MM.1S (cell line): ENCODE measurements around the gene HOMER2.

Experiments used
- DNase-seq: peaks from one replicate; pipeline ENCODE4 v3.0.0-alpha.2; 2015
- H2AFZ ChIP-seq: fragments of 300-600 bp; sonication (generic); 2 replicates; pipeline ENCODE4 v1.6.0; 2016; ENCODE audit warnings: antibody characterized with exemption, low read length
- H3F3A ChIP-seq: fragments of 300-600 bp; sonication (generic); 2 replicates; pipeline ENCODE4 v1.6.1; 2016; ENCODE audit warnings: mild to moderate bottlenecking, antibody characterized with exemption, low read length, moderate library complexity, mixed read lengths; ENCODE audit not compliant: insufficient read depth
- H3K27ac ChIP-seq: fragments of 300-600 bp; sonication (generic); 2 replicates; pipeline ENCODE4 v1.5.1; 2016; ENCODE audit warnings: mild to moderate bottlenecking, low read length
- H3K27me3 ChIP-seq: fragments of 300-600 bp; sonication (generic); replicated peaks from 2 replicates; pipeline ENCODE4 v1.6.0; 2016; ENCODE audit warnings: low read length; ENCODE audit not compliant: insufficient read depth
- H3K36me3 ChIP-seq: fragments of 300-600 bp; sonication (generic); replicated peaks from 2 replicates; pipeline ENCODE4 v1.6.1; 2016; ENCODE audit warnings: mild to moderate bottlenecking, low read length, mixed read lengths; ENCODE audit not compliant: insufficient read depth
- H3K4me1 ChIP-seq: fragments of 300-600 bp; sonication (generic); 2 replicates; pipeline ENCODE4 v1.6.1; 2016; ENCODE audit warnings: low read length, mixed read lengths
- H3K4me2 ChIP-seq: fragments of 300-600 bp; sonication (generic); 2 replicates; pipeline ENCODE4 v1.6.0; 2016; ENCODE audit warnings: low read depth, low read length
- H3K4me3 ChIP-seq: fragments of 300-600 bp; sonication (generic); 2 replicates; pipeline ENCODE4 v1.5.1; 2016; ENCODE audit warnings: low read length, mixed read lengths
- H3K79me2 ChIP-seq: fragments of 300-600 bp; sonication (generic); 2 replicates; pipeline ENCODE4 v1.6.1; 2016; ENCODE audit warnings: mixed run types, low read length, mixed read lengths
- H3K9ac ChIP-seq: fragments of 300-600 bp; sonication (generic); 2 replicates; pipeline ENCODE4 v1.6.1; 2016; ENCODE audit warnings: low read length, mixed read lengths
- H3K9me2 ChIP-seq: fragments of 300-600 bp; sonication (generic); replicated peaks from 2 replicates; pipeline ENCODE4 v1.6.1; 2016; ENCODE audit warnings: mild to moderate bottlenecking, low read length, mixed read lengths; ENCODE audit not compliant: insufficient read depth
- H3K9me3 ChIP-seq: fragments of 300-600 bp; sonication (generic); replicated peaks from 2 replicates; pipeline ENCODE4 v1.6.1; 2016; ENCODE audit warnings: mild to moderate bottlenecking, low read length, mixed read lengths; ENCODE audit not compliant: insufficient read depth
- H4K20me1 ChIP-seq: fragments of 300-600 bp; sonication (generic); 2 replicates; pipeline ENCODE4 v1.6.1; 2016; ENCODE audit warnings: mild to moderate bottlenecking, low read length, moderate library complexity, mixed read lengths; ENCODE audit not compliant: insufficient read depth
- CTCF ChIP-seq: fragments of 300-600 bp; sonication (generic); IDR thresholded peaks from 2 replicates; pipeline ENCODE4 v1.5.1; 2016; ENCODE audit warnings: antibody characterized with exemption, low read length, mixed read lengths
- EZH2 ChIP-seq: fragments of 300-600 bp; sonication (generic); optimal IDR thresholded peaks from 2 replicates; pipeline ENCODE3; 2017; ENCODE audit warnings: low read depth, mild to moderate bottlenecking, antibody characterized with exemption, low read length, mixed read lengths
- EZH2phosphoT487 ChIP-seq: fragments of 300-600 bp; sonication (generic); IDR thresholded peaks from 2 replicates; pipeline ENCODE4 v1.6.1; 2018; ENCODE audit warnings: antibody characterized with exemption, low read length

HOMER2 gene

GRCh38 chr15:82810061-82810889 is 142.2 kb downstream of the HOMER2 start:
- Histone ChIP-seq H4K20me1 (peaks cover 30% of the 10 kb centered on the region), H3K27me3 (no peaks in the 10 kb centered on the region), H3K9me3 (no peaks in the 10 kb centered on the region), H3K27ac (peak overlapping the region; percentile 55; the same call in 1 of the 2 replicates), H3K9ac (peak overlapping the region; percentile 72), H3K9me2 (no peaks in the 10 kb centered on the region), H3K4me1 (peaks cover 34% of the 10 kb centered on the region), H2AFZ (no peak overlapping the region), H3K36me3 (no peaks in the 10 kb centered on the region), H3K4me2 (peak overlapping the region; percentile 73), H3K4me3 (peak overlapping the region; percentile 89), H3F3A (peaks cover 35% of the 10 kb centered on the region), H3K79me2 (peaks cover 38% of the 10 kb centered on the region)
- no peak for TF ChIP-seq EZH2
- no peak for TF ChIP-seq EZH2phosphoT487
- DNase-seq = peak; percentile 36

- Histone ChIP-seq H4K20me1 (peaks cover 30% of the 10 kb centered on the region), H3K4me3 (peak within 1 kb of the TSS; percentile 89), H3F3A (peaks cover 38% of the 10 kb centered on the region), H3K27ac (peak within 1 kb of the TSS; percentile 98), H3K79me2 (peaks cover 35% of the 10 kb centered on the region), H3K36me3 (no peaks in the 10 kb centered on the region), H3K4me2 (peak within 1 kb of the TSS; percentile 95), H3K9me3 (no peaks in the 10 kb centered on the region), H3K27me3 (no peaks in the 10 kb centered on the region), H3K9ac (peak within 1 kb of the TSS; percentile 94), H2AFZ (peak within 1 kb of the TSS; percentile 85), H3K4me1 (peaks cover 40% of the 10 kb centered on the region), H3K9me2 (no peaks in the 10 kb centered on the region)
- peak; percentile 98 for DNase-seq
- TF ChIP-seq CTCF = no peak
- no peak for TF ChIP-seq EZH2phosphoT487
- no peak for TF ChIP-seq EZH2
These were observed 143.0 kb downstream of the HOMER2 start, which contains the start of gene WHAMM for GRCh38 chr15:82809308-82810060. Gene WHAMM, plus strand, starts transcription at chr15:82809628. Its CDS starts 99 bp downstream, at chr15:82809727.

- Histone ChIP-seq H3K9ac (peak overlapping the region; percentile 23; the same call in 1 of the 2 replicates), H3K9me2 (no peaks in the 10 kb centered on the region), H3K79me2 (peaks cover 30% of the 10 kb centered on the region), H2AFZ (peak overlapping the region; percentile 85), H3K9me3 (no peaks in the 10 kb centered on the region), H3K4me1 (peaks cover 41% of the 10 kb centered on the region), H3K27me3 (no peaks in the 10 kb centered on the region), H3K4me2 (peak overlapping the region; percentile 95), H3F3A (peaks cover 38% of the 10 kb centered on the region), H3K4me3 (peak overlapping the region; percentile 86), H3K27ac (peak overlapping the region; percentile 98), H3K36me3 (no peaks in the 10 kb centered on the region), H4K20me1 (peaks cover 26% of the 10 kb centered on the region)
- DNase-seq = peak; percentile 7
- TF ChIP-seq EZH2 = no peak
- no peak for TF ChIP-seq EZH2phosphoT487
- no peak for TF ChIP-seq CTCF
These were observed 143.9 kb downstream of the HOMER2 start for GRCh38 chr15:82808634-82809041.
